ENCODE results near the gene C1QTNF3. TPM values are rescaled to one million over a fixed set of nuclear protein-coding genes. Genes with fewer than 3 reads are reported as not detected.

The C1QTNF3 gene
- total RNA-seq, 1 donor from 2014 or later, result 9.8 TPM

GRCh38 chr5:34038390-34038789 is 4.6 kb downstream of the C1QTNF3 start:
- Mint-ChIP-seq H3K4me1 (peaks cover 31% of the 10 kb centered on the region), H3K27me3 (ENCODE audit: low read depth) (peaks cover 2% of the 10 kb centered on the region), H3K36me3 (peaks cover 20% of the 10 kb centered on the region), H3K9me3 (no peaks in the 10 kb centered on the region), H3K27ac (no peak overlapping the region), H3K4me3 (no peak overlapping the region)
- no peak for DNase-seq (ENCODE audit: low spot score in 2 of 2, unreplicated experiment in 2 of 2)
- TF ChIP-seq CTCF (IDR thresholded peaks at IDR 0.05; ENCODE audit: unreplicated experiment), result no peak

- Mint-ChIP-seq H3K9me3 (no peaks in the 10 kb centered on the region), H3K4me1 (peaks cover 24% of the 10 kb centered on the region), H3K27me3 (ENCODE audit: low read depth) (peaks cover 2% of the 10 kb centered on the region), H3K4me3 (no peak overlapping the region), H3K36me3 (peaks cover 25% of the 10 kb centered on the region), H3K27ac (no peak overlapping the region)
- no peak for TF ChIP-seq CTCF (IDR thresholded peaks at IDR 0.05; ENCODE audit: unreplicated experiment)
- DNase-seq (ENCODE audit: low spot score in 2 of 2, unreplicated experiment in 2 of 2), result no peak
These were observed 5.3 kb downstream of the C1QTNF3 start for GRCh38 chr5:34037726-34038125.

GRCh38 chr5:34035756-34036155 is 7.3 kb downstream of the C1QTNF3 start:
- H3K4me3 Mint-ChIP-seq, result no peak overlapping the region

GRCh38 chr5:34034534-34035327 is 8.3 kb downstream of the C1QTNF3 start:
- no peak for DNase-seq (ENCODE audit: low spot score in 2 of 2, unreplicated experiment in 2 of 2)
- no peak overlapping the region for H3K4me3 Mint-ChIP-seq
- no peak for TF ChIP-seq CTCF (IDR thresholded peaks at IDR 0.05; ENCODE audit: unreplicated experiment)
- H3K27me3 Mint-ChIP-seq (ENCODE audit: low read depth), result no peaks in the 10 kb centered on the region
- peaks cover 18% of the 10 kb centered on the region for H3K4me1 Mint-ChIP-seq
- no peak overlapping the region for H3K27ac Mint-ChIP-seq
- H3K36me3 Mint-ChIP-seq, result peaks cover 29% of the 10 kb centered on the region
- H3K9me3 Mint-ChIP-seq, result no peaks in the 10 kb centered on the region

More at GRCh38 chr5:34035756-34036155, 7.3 kb downstream of the C1QTNF3 start:
- Mint-ChIP-seq H3K36me3 (peaks cover 29% of the 10 kb centered on the region), H3K9me3 (no peaks in the 10 kb centered on the region), H3K4me1 (peaks cover 18% of the 10 kb centered on the region), H3K27me3 (ENCODE audit: low read depth) (no peaks in the 10 kb centered on the region), H3K27ac (no peak overlapping the region)
- no peak for DNase-seq (ENCODE audit: low spot score in 2 of 2, unreplicated experiment in 2 of 2)
- no peak for TF ChIP-seq CTCF (IDR thresholded peaks at IDR 0.05; ENCODE audit: unreplicated experiment)

- no peak overlapping the region for H3K4me3 Mint-ChIP-seq
- no peaks in the 10 kb centered on the region for H3K27me3 Mint-ChIP-seq (ENCODE audit: low read depth)
- peaks cover 23% of the 10 kb centered on the region for H3K36me3 Mint-ChIP-seq
- no peaks in the 10 kb centered on the region for H3K9me3 Mint-ChIP-seq
- H3K4me1 Mint-ChIP-seq, result peaks cover under 1% of the 10 kb centered on the region
- no peak for TF ChIP-seq CTCF (IDR thresholded peaks at IDR 0.05; ENCODE audit: unreplicated experiment)
- H3K27ac Mint-ChIP-seq, result no peak overlapping the region
- no peak for DNase-seq (ENCODE audit: low spot score in 2 of 2, unreplicated experiment in 2 of 2)
These were observed 11.0 kb downstream of the C1QTNF3 start for GRCh38 chr5:34031966-34032365.

Measured in mesothelial cell of epicardium (in vitro differentiated cells).